ENCODE measurements around the gene MFSD6L.
"Not testable (repeated sequence)": the region's sequence is repeated elsewhere in the genome, so short reads cannot be mapped to it uniquely, and the experiment has no call there.

The MFSD6L gene

GRCh38 chr17:8825802-8826201 is 26.6 kb upstream of the MFSD6L start:
- DNase-seq = no peak

- no peak for DNase-seq
Observed at GRCh38 chr17:8823279-8823678, 24.1 kb upstream of the MFSD6L start.

GRCh38 chr17:8822401-8823035 is 23.4 kb upstream of the MFSD6L start:
- no peak for DNase-seq

GRCh38 chr17:8821446-8822105 is 22.4 kb upstream of the MFSD6L start:
- no peak for DNase-seq

GRCh38 chr17:8820311-8821010 is 21.3 kb upstream of the MFSD6L start:
- no peak for DNase-seq

GRCh38 chr17:8818654-8819330 is 19.6 kb upstream of the MFSD6L start:
- DNase-seq = no peak

- no peak for DNase-seq
Observed at GRCh38 chr17:8818047-8818446, 18.9 kb upstream of the MFSD6L start.

- no peak for DNase-seq
Observed at GRCh38 chr17:8806926-8807550, 7.9 kb upstream of the MFSD6L start.

- no peak for DNase-seq
Observed at GRCh38 chr17:8806253-8806925, 7.2 kb upstream of the MFSD6L start.

- not testable (repeated sequence) for DNase-seq
Observed at GRCh38 chr17:8805396-8805795, 6.2 kb upstream of the MFSD6L start.

GRCh38 chr17:8803531-8804420 is 4.6 kb upstream of the MFSD6L start:
- DNase-seq = no peak

GRCh38 chr17:8801135-8801840 is 2.1 kb upstream of the MFSD6L start:
- DNase-seq = no peak

- DNase-seq = no peak
Observed at GRCh38 chr17:8800656-8801055, 1.5 kb upstream of the MFSD6L start.

- DNase-seq = no peak
Observed at GRCh38 chr17:8799570-8800212, 526 bp upstream of the MFSD6L start.

GRCh38 chr17:8798176-8798845 is 854 bp downstream of the MFSD6L start:
- no peak for DNase-seq

- DNase-seq = no peak
Observed at GRCh38 chr17:8797621-8798175, 1.5 kb downstream of the MFSD6L start.

GRCh38 chr17:8794636-8795035 is 4.5 kb downstream of the MFSD6L start:
- no peak for DNase-seq

- no peak for DNase-seq
Observed at GRCh38 chr17:8793649-8794048, 5.5 kb downstream of the MFSD6L start.

- DNase-seq = no peak
Observed at GRCh38 chr17:8792646-8793045, 6.5 kb downstream of the MFSD6L start.

Data from stimulated activated CD4-positive, alpha-beta T cell treated with anti-CD3 and anti-CD28 coated beads, Interleukin-4, amount 100 ng/mL, for 24 hours (primary cell).